K562 (cell line): ENCODE measurements around the gene DPH5. TPM values are rescaled to one million over a fixed set of nuclear protein-coding genes. Genes with fewer than 3 reads are reported as not detected.
A peak's percentile ranks its signal among the peaks of the same experiment; 100 is the strongest.

Source experiments
- ATAC-seq: fragments of 200-7000 bp; cut with Tn5 transposase; 3 replicates; pipeline ENCODE4 v1.9.1; 2020; ENCODE audit warnings: moderate library complexity
- Bru-seq: library from RNA; stranded (reverse); fragments of 400-500 nt; gene quantifications from one replicate; lab custom pipeline; 2021; lab: Mats Ljungman, UMichigan
- BruChase-seq, 2 experiments: library from RNA; stranded (reverse); fragments of 400-500 nt; gene quantifications; one replicate each; lab custom pipeline; 2021; lab: Mats Ljungman, UMichigan
- BruUV-seq: library from RNA; stranded (reverse); fragments of 400-500 nt; replicated peaks from 2 replicates; lab custom pipeline; 2021; lab: Mats Ljungman, UMichigan
- CTCF ChIA-PET: fragments of 300-600 bp; formaldehyde crosslinking; extraction: SDS; loops from one replicate; lab custom pipeline; 2021; ENCODE audit warnings: low intra/inter-chr PET ratio; lab: Yijun Ruan, JAX
- POLR2A ChIA-PET: fragments of 300-600, 350-650 bp; sonication (Branson Sonifier 250); formaldehyde crosslinking; extraction: SDS; loops from one replicate; lab custom pipeline; 2021; ENCODE audit warnings: antibody characterized with exemption, inconsistent platforms; lab: Yijun Ruan, JAX
- DNase-seq, 4 experiments: peaks; one replicate each; pipeline versions ENCODE4 v3.0.0 to v3.0.0-alpha.2; 2011 to 2018; ENCODE audit warnings: low spot score in 3 of 4, mixed read lengths in 3 of 4; ENCODE audit errors: extremely low read depth in 1 of 4
- FAIRE-seq: peaks from 2 replicates; lab custom pipeline; 2011; peaks lifted over from hg19 to GRCh38; lab: Jason Lieb, UNC
- H2AFZ ChIP-seq: 2 replicates; pipeline ENCODE4 v1.6.0; 2011; ENCODE audit warnings: low read depth, low read length, control low read depth, inconsistent platforms
- H3K27ac ChIP-seq: fragments of 200-600 bp; 3 replicates; pipeline ENCODE4 v1.8.0; 2011; ENCODE audit warnings: low read depth, mild to moderate bottlenecking, control low read depth, inconsistent platforms, low read length, moderate library complexity, mixed read lengths; ENCODE audit errors: extremely low read depth
- H3K27me3 ChIP-seq, 2 experiments: fragments of 300-600 bp in 1 of 2; 2 replicates in 1 of 2; 3 replicates in 1 of 2; pipeline versions ENCODE4 v1.6.0 to v1.8.0; 2011; ENCODE audit warnings: inconsistent platforms in 2 of 2, low read length in 2 of 2, mild to moderate bottlenecking in 1 of 2, mixed read lengths in 1 of 2, moderate library complexity in 1 of 2; ENCODE audit not compliant: control insufficient read depth in 2 of 2, insufficient read depth in 2 of 2
- H3K36me3 ChIP-seq: fragments of 300-600 bp; 3 replicates; pipeline ENCODE4 v1.8.0; 2011; ENCODE audit warnings: mild to moderate bottlenecking, low read length, inconsistent platforms; ENCODE audit not compliant: control insufficient read depth, insufficient read depth
- H3K4me1 ChIP-seq, 2 experiments: fragments of 200-600 bp in 1 of 2; replicated peaks in 1 of 2; 2 replicates in 1 of 2; 3 replicates in 1 of 2; pipeline versions ENCODE4 v1.5.1 to v1.8.0; 2011; ENCODE audit warnings: inconsistent platforms in 2 of 2, low read length in 2 of 2, mild to moderate bottlenecking in 1 of 2, mixed read lengths in 1 of 2, moderate library complexity in 1 of 2; ENCODE audit not compliant: control insufficient read depth in 2 of 2, insufficient read depth in 2 of 2
- H3K4me2 ChIP-seq: 2 replicates; pipeline ENCODE4 v1.6.1; 2011; ENCODE audit warnings: low read length, control low read depth, inconsistent platforms, mixed read lengths; ENCODE audit not compliant: insufficient read depth
- H3K4me3 ChIP-seq: fragments of 200-600 bp; sonication (generic), shearing (Covaris generic); 2 replicates; pipeline ENCODE4 v1.5.1; 2016; ENCODE audit warnings: control low read depth, inconsistent platforms
- H3K79me2 ChIP-seq: fragments of 200-600 bp; 3 replicates; pipeline ENCODE4 v1.8.0; 2011; ENCODE audit warnings: low read length, inconsistent platforms; ENCODE audit not compliant: control insufficient read depth, insufficient read depth
- H3K9ac ChIP-seq, 2 experiments: 2 replicates each; pipeline versions ENCODE4 v1.6.0 to v1.6.1; 2011; ENCODE audit warnings: low read depth in 2 of 2, low read length in 2 of 2, control low read depth in 1 of 2, inconsistent platforms in 1 of 2, mild to moderate bottlenecking in 1 of 2, mixed read lengths in 1 of 2; ENCODE audit not compliant: insufficient read depth in 1 of 2
- H3K9me1 ChIP-seq: one replicate; pipeline ENCODE4 v1.6.0; 2011; ENCODE audit warnings: inconsistent platforms, mild to moderate bottlenecking, low read length, moderate library complexity; ENCODE audit not compliant: control insufficient read depth, insufficient read depth
- H3K9me3 ChIP-seq: replicated peaks from 2 replicates; pipeline ENCODE4 v1.5.1; 2011; ENCODE audit warnings: low read depth, low read length, inconsistent platforms; ENCODE audit not compliant: control insufficient read depth, insufficient read depth
- H4K20me1 ChIP-seq: replicated peaks from 2 replicates; pipeline ENCODE4 v1.6.1; 2011; ENCODE audit warnings: low read length, inconsistent platforms, mixed read lengths; ENCODE audit not compliant: control insufficient read depth, insufficient read depth
- GABPB1 ChIP-seq: sonication (generic); formaldehyde crosslinking; IDR thresholded peaks from 2 replicates; pipeline ENCODE4 v1.8.0; 2022; ENCODE audit warnings: mild to moderate bottlenecking, missing genetic modification reagents
- TARDBP ChIP-seq: fragments of 450-650 bp; IDR thresholded peaks from 2 replicates; pipeline ENCODE4 v1.6.1; 2016
- TOE1 ChIP-seq, 2 experiments: fragments of 450-650 bp in 1 of 2; sonication (generic) in 1 of 2; formaldehyde crosslinking in 1 of 2; IDR thresholded peaks; 2 replicates each; pipeline versions ENCODE4 v1.7.1 to v1.8.0; 2016 to 2022; ENCODE audit warnings: borderline replicate concordance in 2 of 2, mild to moderate bottlenecking in 2 of 2, antibody characterized with exemption in 1 of 2, inconsistent platforms in 1 of 2, low read depth in 1 of 2, missing genetic modification reagents in 1 of 2, moderate library complexity in 1 of 2
- TSC22D4 ChIP-seq: fragments of 450-650 bp; IDR thresholded peaks from 2 replicates; pipeline ENCODE4 v1.6.1; 2016; ENCODE audit warnings: missing genetic modification characterization, missing biosample characterization, control low read depth
- ZNF253 ChIP-seq: fragments of 250-450 bp; sonication (Bioruptor Pico); conservative IDR thresholded peaks from 2 replicates; pipeline ENCODE4 v1.6.1; 2021; ENCODE audit warnings: mild to moderate bottlenecking
- WGBS: fragments of 100-300 bp; shearing (Covaris generic); methylation state at CpG from one replicate; pipeline ENCODE4 v1.1.6; 2016; ENCODE audit warnings: low coverage, mixed read lengths; ENCODE audit not compliant: insufficient coverage; ENCODE audit errors: missing lambda C conversion rate; 5-methylcytosine and 5-hydroxymethylcytosine counted together
- in situ Hi-C: fragments of 300-500 bp; cut with MboI; formaldehyde crosslinking; loops from 4 replicates; pipeline ENCODE4 v1.15.0; 2018; ENCODE audit warnings: inconsistent platforms, mixed read lengths
- intact Hi-C: fragments of 100-400 bp; cut with micrococcal nuclease; formaldehyde crosslinking; loops from 2 replicates; pipeline ENCODE4 v1.14.2; 2022
- long read RNA-seq, 3 experiments: library from polyadenylated mRNA in 2 of 3; library from RNA in 1 of 3; unstranded in 2 of 3; stranded (forward) in 1 of 3; transcript quantifications; one replicate each; pipeline ENCODE4 v2.0.0, GENCODE V29; 2019 to 2022
- polyA minus RNA-seq, 3 experiments: library from RNA; depleted of rRNA, polyadenylated mRNA; stranded (reverse); fragments of >200 nt; gene quantifications; 2 replicates each; pipeline ENCODE4 v1.2.3, GENCODE V29; 2011
- polyA plus RNA-seq, 8 experiments: library from polyadenylated mRNA; depleted of rRNA in 4 of 8; stranded (reverse) in 5 of 8; unstranded in 3 of 8; fragments of >200 nt; fragmentation: Nextera tagmentation in 2 of 8; fragmentation: Illumina TruSeq in 1 of 8; extraction: Ambion mirVana in 2 of 8; extraction: Trizol in 1 of 8; gene quantifications; 2 replicates each; pipeline versions ENCODE4 v1.2.1 to v1.2.3, GENCODE V29; 2011 to 2014; ENCODE audit warnings: inconsistent platforms in 1 of 8, missing spikeins in 1 of 8
- total RNA-seq, 7 experiments: library from RNA; depleted of rRNA in 6 of 7; stranded (reverse); fragments of >200 nt in 6 of 7; fragmentation: Illumina TruSeq in 2 of 7; extraction: Trizol in 2 of 7; gene quantifications; 2 replicates each; pipeline versions ENCODE4 v1.2.1 to v1.2.3, GENCODE V29; 2011 to 2021; ENCODE audit warnings: low replicate concordance in 1 of 7
- TF ChIP-seq, protein P1 (sequence below): sonication (generic); formaldehyde crosslinking; IDR thresholded peaks from 2 replicates; pipeline ENCODE4 v1.8.0; 2022; ENCODE audit warnings: mild to moderate bottlenecking, missing genetic modification reagents
- TF ChIP-seq, protein P2 (sequence below): fragments of 450-650 bp; IDR thresholded peaks from 2 replicates; pipeline ENCODE4 v1.6.1; 2016; ENCODE audit warnings: missing biosample characterization, missing genetic modification characterization

The DPH5 gene, protein sequence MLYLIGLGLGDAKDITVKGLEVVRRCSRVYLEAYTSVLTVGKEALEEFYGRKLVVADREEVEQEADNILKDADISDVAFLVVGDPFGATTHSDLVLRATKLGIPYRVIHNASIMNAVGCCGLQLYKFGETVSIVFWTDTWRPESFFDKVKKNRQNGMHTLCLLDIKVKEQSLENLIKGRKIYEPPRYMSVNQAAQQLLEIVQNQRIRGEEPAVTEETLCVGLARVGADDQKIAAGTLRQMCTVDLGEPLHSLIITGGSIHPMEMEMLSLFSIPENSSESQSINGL
- total RNA-seq (2011; cell fraction: chromatin; rRNA removed; ENCODE audit: low replicate concordance): 39.8 and 53.6 TPM in 2 replicates
- total RNA-seq (2011; cell fraction: nucleolus; rRNA removed): 31.2 and 32.4 TPM in 2 replicates
- 50.4 and 76.4 TPM in 2 replicates for total RNA-seq (2011; cell fraction: nucleoplasm; rRNA removed)
- total RNA-seq (2014; rRNA removed): 33.8 and 37.6 TPM in 2 replicates
- 94.7 and 97.2 TPM in 2 replicates for total RNA-seq (2014; rRNA removed; fragmentation: Illumina TruSeq; extraction: Trizol)
- 63.3 and 71.0 TPM in 2 replicates for total RNA-seq (2015; rRNA removed; fragmentation: Illumina TruSeq; extraction: Trizol)
- 66.2 and 66.6 TPM in 2 replicates for total RNA-seq (2021)
- polyA plus RNA-seq (2011; rRNA removed): 136 and 159 TPM in 2 replicates
- polyA plus RNA-seq (2011; cell fraction: cytosol; rRNA removed): 53.4 and 114 TPM in 2 replicates
- 33.1 and 52.9 TPM in 2 replicates for polyA plus RNA-seq (2011; cell fraction: nucleus; rRNA removed)
- polyA plus RNA-seq (2012): 55.0 and 75.1 TPM in 2 replicates
- 74.3 and 89.7 TPM in 2 replicates for polyA plus RNA-seq (2014; fragmentation: Illumina TruSeq; extraction: Trizol)
- 100 to 1,000 TPM; 121 to 152 TPM for polyA plus RNA-seq (2014; fragmentation: Nextera tagmentation; extraction: Ambion mirVana)
- 68.2 and 88.8 TPM in 2 replicates for polyA plus RNA-seq (2014; rRNA removed)
- 60.9 and 68.3 TPM in 2 replicates for polyA minus RNA-seq (2011; rRNA and poly(A)+ RNA removed)
- 18.3 and 19.9 TPM in 2 replicates for polyA minus RNA-seq (2011; cell fraction: cytosol; rRNA and poly(A)+ RNA removed)
- 20.3 and 38.9 TPM in 2 replicates for polyA minus RNA-seq (2011; cell fraction: nucleus; rRNA and poly(A)+ RNA removed)
- Bru-seq, nascent RNA: percentile 78 among the genes with signal in this experiment
- BruChase-seq, experiment 1, labeled RNA remaining after a 2-hour chase: percentile 73 among the genes with signal in this experiment
- percentile 69 among the genes with signal in this experiment for BruChase-seq, experiment 2, labeled RNA remaining after a 6-hour chase
- long read RNA-seq, experiment 1, transcript DPH5-203 (8 exons, 1,316 nt): major isoform, 78 of 133 reads
- long read RNA-seq, experiment 1, transcript DPH5-211 (8 exons, 1,034 nt): minor isoform, 9 of 133 reads
- long read RNA-seq, experiment 1, partial matches to known transcripts: 2 of 133 reads
- long read RNA-seq, experiment 1, other reads (novel, unspliced or antisense): 35 of 133 reads
- long read RNA-seq, experiment 2, transcript DPH5-203 (8 exons, 1,316 nt): major isoform, 22 of 54 reads
- long read RNA-seq, experiment 2, partial matches to known transcripts: 4 of 54 reads
- long read RNA-seq, experiment 2, other reads (novel, unspliced or antisense): 23 of 54 reads
- long read RNA-seq, experiment 3, transcript DPH5-203 (8 exons, 1,316 nt): major isoform, 45 of 67 reads
- long read RNA-seq, experiment 3, partial matches to known transcripts: 3 of 67 reads
- long read RNA-seq, experiment 3, other reads (novel, unspliced or antisense): 16 of 67 reads

DNA sequence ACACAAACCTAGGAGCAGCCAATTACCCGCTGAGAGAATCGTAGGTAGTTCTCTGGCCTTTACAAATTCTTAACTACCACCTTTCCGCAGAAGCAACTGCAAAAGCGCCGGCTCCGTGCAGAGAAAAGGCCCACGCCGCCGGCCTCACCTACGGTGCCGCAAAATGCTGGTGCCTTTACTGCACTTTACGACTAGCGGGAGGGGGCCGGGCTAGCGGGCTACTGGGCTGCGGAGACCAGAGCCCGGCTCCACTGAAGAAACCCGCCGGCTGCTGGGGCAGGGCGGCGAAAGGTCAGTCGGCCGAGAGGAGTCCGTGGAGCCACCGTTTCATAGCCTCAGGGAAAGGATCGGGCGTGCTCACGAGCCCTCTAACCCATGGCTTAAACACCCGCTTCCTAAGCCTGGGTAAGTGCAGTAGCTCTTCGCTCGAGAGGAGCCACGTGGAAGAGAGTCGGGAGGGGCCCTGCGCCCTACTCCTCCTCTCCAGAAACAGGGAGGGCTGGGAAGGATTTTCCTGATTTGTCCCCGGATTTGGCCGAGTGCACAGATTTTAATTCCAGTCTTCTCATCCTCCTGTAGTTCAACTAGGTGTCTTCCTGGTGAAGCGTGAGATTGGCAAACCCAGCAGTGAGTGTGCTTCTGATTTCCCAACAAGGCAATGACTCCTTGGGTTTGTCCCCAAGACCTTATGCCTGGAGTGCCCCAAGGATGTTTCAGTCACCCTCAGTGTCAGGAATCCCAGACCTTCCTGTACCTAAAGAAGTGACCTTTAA, at the start of gene DPH5:
DPH5 (minus strand) TSS at position 128 of the 773 bp plus-strand sequence. CDS start 341 bp downstream, outside the sequence.
- ChIA-PET POLR2A (interaction anchor here (0.6 to 1.8 kb wide), 5 partner anchors 9 to 760 kb away, joined by 3 to 5 read pairs (median 4); partner anchors contain the start of gene RTCA), CTCF (no interaction called here)
- under 1% methylated on average over 37 of the region's 37 CpGs for WGBS
- peak within 1 kb of the TSS; percentile 69 for H3K4me3 ChIP-seq
- peak within 1 kb of the TSS; percentile 87 for H3K27ac ChIP-seq
- no peaks in the 10 kb centered on the region for H3K27me3 ChIP-seq
- no peaks in the 10 kb centered on the region for H3K9me1 ChIP-seq
- intact Hi-C loops (loop anchor here (5.0 to 10.0 kb wide), 2 partner anchors 211 to 259 kb away; partner anchors contain the start of gene S1PR1), in situ Hi-C loops (no loop called here)
- H3K4me1 ChIP-seq: peaks cover 4 to 8% of the 10 kb centered on the region in 2 experiments; a peak in 2 of 5 replicates
- no peaks in the 10 kb centered on the region for H3K9me3 ChIP-seq
- peak within 1 kb of the TSS; percentile 99 for H3K4me2 ChIP-seq
- peak; percentile 88 to 94 (median 92) for DNase-seq
- peaks cover 43% of the 10 kb centered on the region for H3K36me3 ChIP-seq
- ATAC-seq: peak; percentile 92
- H3K79me2 ChIP-seq: peaks cover 74% of the 10 kb centered on the region
- H2AFZ ChIP-seq: peak within 1 kb of the TSS; percentile 92
- H3K9ac ChIP-seq: peak within 1 kb of the TSS; percentile 87 to 98
- FAIRE-seq: peak; percentile 51
- no peaks in the 10 kb centered on the region for H4K20me1 ChIP-seq
- TSS peak; percentile 79 for BruUV-seq
- TF ChIP-seq TOE1 (IDR thresholded peaks at IDR 0.05; ENCODE audit: borderline replicate concordance): peak; percentile 72; the same call in 1 of the 2 replicates
- no peak for TF ChIP-seq TOE1 (CRISPR knock-in tag; IDR thresholded peaks at IDR 0.05; ENCODE audit: borderline replicate concordance, low read depth)
- TF ChIP-seq, protein P1, sequence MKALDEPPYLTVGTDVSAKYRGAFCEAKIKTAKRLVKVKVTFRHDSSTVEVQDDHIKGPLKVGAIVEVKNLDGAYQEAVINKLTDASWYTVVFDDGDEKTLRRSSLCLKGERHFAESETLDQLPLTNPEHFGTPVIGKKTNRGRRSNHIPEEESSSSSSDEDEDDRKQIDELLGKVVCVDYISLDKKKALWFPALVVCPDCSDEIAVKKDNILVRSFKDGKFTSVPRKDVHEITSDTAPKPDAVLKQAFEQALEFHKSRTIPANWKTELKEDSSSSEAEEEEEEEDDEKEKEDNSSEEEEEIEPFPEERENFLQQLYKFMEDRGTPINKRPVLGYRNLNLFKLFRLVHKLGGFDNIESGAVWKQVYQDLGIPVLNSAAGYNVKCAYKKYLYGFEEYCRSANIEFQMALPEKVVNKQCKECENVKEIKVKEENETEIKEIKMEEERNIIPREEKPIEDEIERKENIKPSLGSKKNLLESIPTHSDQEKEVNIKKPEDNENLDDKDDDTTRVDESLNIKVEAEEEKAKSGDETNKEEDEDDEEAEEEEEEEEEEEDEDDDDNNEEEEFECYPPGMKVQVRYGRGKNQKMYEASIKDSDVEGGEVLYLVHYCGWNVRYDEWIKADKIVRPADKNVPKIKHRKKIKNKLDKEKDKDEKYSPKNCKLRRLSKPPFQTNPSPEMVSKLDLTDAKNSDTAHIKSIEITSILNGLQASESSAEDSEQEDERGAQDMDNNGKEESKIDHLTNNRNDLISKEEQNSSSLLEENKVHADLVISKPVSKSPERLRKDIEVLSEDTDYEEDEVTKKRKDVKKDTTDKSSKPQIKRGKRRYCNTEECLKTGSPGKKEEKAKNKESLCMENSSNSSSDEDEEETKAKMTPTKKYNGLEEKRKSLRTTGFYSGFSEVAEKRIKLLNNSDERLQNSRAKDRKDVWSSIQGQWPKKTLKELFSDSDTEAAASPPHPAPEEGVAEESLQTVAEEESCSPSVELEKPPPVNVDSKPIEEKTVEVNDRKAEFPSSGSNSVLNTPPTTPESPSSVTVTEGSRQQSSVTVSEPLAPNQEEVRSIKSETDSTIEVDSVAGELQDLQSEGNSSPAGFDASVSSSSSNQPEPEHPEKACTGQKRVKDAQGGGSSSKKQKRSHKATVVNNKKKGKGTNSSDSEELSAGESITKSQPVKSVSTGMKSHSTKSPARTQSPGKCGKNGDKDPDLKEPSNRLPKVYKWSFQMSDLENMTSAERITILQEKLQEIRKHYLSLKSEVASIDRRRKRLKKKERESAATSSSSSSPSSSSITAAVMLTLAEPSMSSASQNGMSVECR (CRISPR knock-in tag): peak; percentile 80
- no peak for TF ChIP-seq TSC22D4
- no peak; the same call in 1 of the 2 replicates for TF ChIP-seq TARDBP
- TF ChIP-seq GABPB1 (CRISPR knock-in tag): peak; percentile 56; the same call in 1 of the 2 replicates
- no peak for TF ChIP-seq ZNF253 (CRISPR knock-in tag)
- TF ChIP-seq, protein P2, sequence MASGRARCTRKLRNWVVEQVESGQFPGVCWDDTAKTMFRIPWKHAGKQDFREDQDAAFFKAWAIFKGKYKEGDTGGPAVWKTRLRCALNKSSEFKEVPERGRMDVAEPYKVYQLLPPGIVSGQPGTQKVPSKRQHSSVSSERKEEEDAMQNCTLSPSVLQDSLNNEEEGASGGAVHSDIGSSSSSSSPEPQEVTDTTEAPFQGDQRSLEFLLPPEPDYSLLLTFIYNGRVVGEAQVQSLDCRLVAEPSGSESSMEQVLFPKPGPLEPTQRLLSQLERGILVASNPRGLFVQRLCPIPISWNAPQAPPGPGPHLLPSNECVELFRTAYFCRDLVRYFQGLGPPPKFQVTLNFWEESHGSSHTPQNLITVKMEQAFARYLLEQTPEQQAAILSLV (tag): no peak
